ENCODE results near the gene ISY1.
"Not testable (repeated sequence)": the region's sequence is repeated elsewhere in the genome, so short reads cannot be mapped to it uniquely, and the experiment has no call there.

The ISY1 gene

GRCh38 chr3:129161860-129162271 is 1.0 kb upstream of the ISY1 start:
- Mint-ChIP-seq H3K27me3 (no peaks in the 10 kb centered on the region), H3K9me3 (no peaks in the 10 kb centered on the region), H3K36me3 (ENCODE audit: insufficient read depth) (peaks cover 43% of the 10 kb centered on the region), H3K27ac (ENCODE audit: low read depth) (peak overlapping the region; percentile 99), H3K4me3 (peak overlapping the region; percentile 99), H3K4me1 (peaks cover 35% of the 10 kb centered on the region)
- DNase-seq (ENCODE audit: low spot score in 2 of 2), result no peak
- no peak for ATAC-seq (replicated peaks; ENCODE audit: extremely low read depth, poor library complexity, severe bottlenecking)

- ATAC-seq (replicated peaks; ENCODE audit: extremely low read depth, poor library complexity, severe bottlenecking) (no peak), DNase-seq (ENCODE audit: low spot score in 2 of 2) (no peak)
- Mint-ChIP-seq H3K4me3 (no peak overlapping the region), H3K4me1 (peaks cover 8% of the 10 kb centered on the region), H3K36me3 (ENCODE audit: insufficient read depth) (peaks cover 55% of the 10 kb centered on the region), H3K9me3 (no peaks in the 10 kb centered on the region), H3K27ac (ENCODE audit: low read depth) (no peak overlapping the region), H3K27me3 (no peaks in the 10 kb centered on the region)
Measured at GRCh38 chr3:129144786-129145185, 16.1 kb downstream of the ISY1 start.

- H3K4me1 Mint-ChIP-seq; DNase-seq (ENCODE audit: low spot score in 2 of 2); ATAC-seq (replicated peaks; ENCODE audit: extremely low read depth, poor library complexity, severe bottlenecking); H3K27ac Mint-ChIP-seq (ENCODE audit: low read depth); H3K9me3 Mint-ChIP-seq; H3K27me3 Mint-ChIP-seq; H3K4me3 Mint-ChIP-seq: not testable (repeated sequence)
- H3K36me3 Mint-ChIP-seq (ENCODE audit: insufficient read depth), result peaks cover 68% of the 10 kb centered on the region
Measured at GRCh38 chr3:129141011-129141410, 19.9 kb downstream of the ISY1 start.

- Mint-ChIP-seq H3K4me3 (no peak overlapping the region), H3K9me3 (no peaks in the 10 kb centered on the region), H3K27ac (ENCODE audit: low read depth) (no peak overlapping the region), H3K27me3 (no peaks in the 10 kb centered on the region), H3K4me1 (no peaks in the 10 kb centered on the region), H3K36me3 (ENCODE audit: insufficient read depth) (peaks cover 66% of the 10 kb centered on the region)
- DNase-seq (ENCODE audit: low spot score in 2 of 2) (no peak), ATAC-seq (replicated peaks; ENCODE audit: extremely low read depth, poor library complexity, severe bottlenecking) (no peak)
Measured at GRCh38 chr3:129139911-129140310, 21.0 kb downstream of the ISY1 start.

- H3K4me3 Mint-ChIP-seq; H3K9me3 Mint-ChIP-seq; DNase-seq (ENCODE audit: low spot score in 2 of 2); H3K27ac Mint-ChIP-seq (ENCODE audit: low read depth); H3K27me3 Mint-ChIP-seq; ATAC-seq (replicated peaks; ENCODE audit: extremely low read depth, poor library complexity, severe bottlenecking); H3K4me1 Mint-ChIP-seq: not testable (repeated sequence)
- H3K36me3 Mint-ChIP-seq (ENCODE audit: insufficient read depth), result peaks cover 61% of the 10 kb centered on the region
Measured at GRCh38 chr3:129136275-129136674, 24.6 kb downstream of the ISY1 start.

GRCh38 chr3:129132097-129132866 is 28.6 kb downstream of the ISY1 start:
- no peak overlapping the region for H3K27ac Mint-ChIP-seq (ENCODE audit: low read depth)
- no peak overlapping the region for H3K4me3 Mint-ChIP-seq
- no peaks in the 10 kb centered on the region for H3K9me3 Mint-ChIP-seq
- DNase-seq (ENCODE audit: low spot score in 2 of 2), result no peak
- H3K36me3 Mint-ChIP-seq (ENCODE audit: insufficient read depth), result peaks cover 57% of the 10 kb centered on the region
- H3K27me3 Mint-ChIP-seq, result no peaks in the 10 kb centered on the region
- ATAC-seq (replicated peaks; ENCODE audit: extremely low read depth, poor library complexity, severe bottlenecking), result no peak
- peaks cover 8% of the 10 kb centered on the region for H3K4me1 Mint-ChIP-seq

GRCh38 chr3:129131465-129132088 is 29.3 kb downstream of the ISY1 start:
- Mint-ChIP-seq H3K4me3 (no peak overlapping the region), H3K9me3 (no peaks in the 10 kb centered on the region), H3K4me1 (peaks cover 15% of the 10 kb centered on the region), H3K27ac (ENCODE audit: low read depth) (no peak overlapping the region), H3K36me3 (ENCODE audit: insufficient read depth) (peaks cover 54% of the 10 kb centered on the region), H3K27me3 (no peaks in the 10 kb centered on the region)
- ATAC-seq (replicated peaks; ENCODE audit: extremely low read depth, poor library complexity, severe bottlenecking) (no peak), DNase-seq (ENCODE audit: low spot score in 2 of 2) (no peak)

- DNase-seq (ENCODE audit: low spot score in 2 of 2) (no peak), ATAC-seq (replicated peaks; ENCODE audit: extremely low read depth, poor library complexity, severe bottlenecking) (no peak)
- Mint-ChIP-seq H3K4me1 (peaks cover 18% of the 10 kb centered on the region), H3K27ac (ENCODE audit: low read depth) (no peak overlapping the region), H3K4me3 (no peak overlapping the region), H3K36me3 (ENCODE audit: insufficient read depth) (peaks cover 47% of the 10 kb centered on the region), H3K27me3 (no peaks in the 10 kb centered on the region), H3K9me3 (no peaks in the 10 kb centered on the region)
Measured at GRCh38 chr3:129130291-129130813, 30.5 kb downstream of the ISY1 start.

GRCh38 chr3:129128357-129129155 is 32.3 kb downstream of the ISY1 start:
- peaks cover 19% of the 10 kb centered on the region for H3K4me1 Mint-ChIP-seq
- no peaks in the 10 kb centered on the region for H3K9me3 Mint-ChIP-seq
- peak overlapping the region; percentile 64 for H3K27ac Mint-ChIP-seq (ENCODE audit: low read depth)
- DNase-seq (ENCODE audit: low spot score in 2 of 2) (no peak), ATAC-seq (replicated peaks; ENCODE audit: extremely low read depth, poor library complexity, severe bottlenecking) (no peak)
- H3K27me3 Mint-ChIP-seq, result no peaks in the 10 kb centered on the region
- peaks cover 40% of the 10 kb centered on the region for H3K36me3 Mint-ChIP-seq (ENCODE audit: insufficient read depth)
- H3K4me3 Mint-ChIP-seq, result no peak overlapping the region

- Mint-ChIP-seq H3K27ac (ENCODE audit: low read depth) (peak overlapping the region; percentile 24), H3K4me3 (no peak overlapping the region), H3K4me1 (peaks cover 22% of the 10 kb centered on the region), H3K36me3 (ENCODE audit: insufficient read depth) (peaks cover 36% of the 10 kb centered on the region), H3K9me3 (no peaks in the 10 kb centered on the region), H3K27me3 (no peaks in the 10 kb centered on the region)
- DNase-seq (ENCODE audit: low spot score in 2 of 2) (no peak), ATAC-seq (replicated peaks; ENCODE audit: extremely low read depth, poor library complexity, severe bottlenecking) (no peak)
Measured at GRCh38 chr3:129126726-129127280, 34.1 kb downstream of the ISY1 start.

- no peak for DNase-seq (ENCODE audit: low spot score in 2 of 2)
- Mint-ChIP-seq H3K27me3 (no peaks in the 10 kb centered on the region), H3K9me3 (no peaks in the 10 kb centered on the region), H3K4me1 (peaks cover 43% of the 10 kb centered on the region), H3K27ac (ENCODE audit: low read depth) (peak overlapping the region; percentile 61), H3K4me3 (peak overlapping the region; percentile 81), H3K36me3 (ENCODE audit: insufficient read depth) (peaks cover 26% of the 10 kb centered on the region)
- ATAC-seq (replicated peaks; ENCODE audit: extremely low read depth, poor library complexity, severe bottlenecking), result no peak
Measured at GRCh38 chr3:129123314-129124060, 37.4 kb downstream of the ISY1 start.

Data from central memory CD8-positive, alpha-beta T cell (primary cell).